Activated naive CD8-positive, alpha-beta T cell treated with anti-CD3 and anti-CD28 coated beads, Interleukin-2, amount 50 U/mL, for 24 hours (primary cell): ENCODE measurements around the gene SLC4A9.

Source experiments
- ATAC-seq: fragments of 150-1000 bp; cut with Tn5 transposase; one replicate; pipeline ENCODE4 v1.10.0; 2021
- DNase-seq: peaks from one replicate; pipeline ENCODE4 v3.0.0; 2021
- H3K27ac Mint-ChIP-seq: one replicate; pipeline ENCODE4 v1.8.0; 2021; ENCODE audit warnings: mild to moderate bottlenecking, mixed read lengths
- H3K27me3 Mint-ChIP-seq: one replicate; pipeline ENCODE4 v1.8.0; 2021; ENCODE audit warnings: mixed read lengths
- H3K36me3 Mint-ChIP-seq: one replicate; pipeline ENCODE4 v1.8.0; 2021; ENCODE audit warnings: low read depth, mixed read lengths
- H3K4me1 Mint-ChIP-seq: one replicate; pipeline ENCODE4 v1.8.0; 2021; ENCODE audit warnings: mixed read lengths
- H3K4me3 Mint-ChIP-seq: one replicate; pipeline ENCODE4 v1.8.0; 2021; ENCODE audit warnings: mild to moderate bottlenecking, moderate library complexity, mixed read lengths
- H3K9me3 Mint-ChIP-seq: one replicate; pipeline ENCODE4 v1.8.0; 2021; ENCODE audit warnings: mixed read lengths

The SLC4A9 gene

DNA sequence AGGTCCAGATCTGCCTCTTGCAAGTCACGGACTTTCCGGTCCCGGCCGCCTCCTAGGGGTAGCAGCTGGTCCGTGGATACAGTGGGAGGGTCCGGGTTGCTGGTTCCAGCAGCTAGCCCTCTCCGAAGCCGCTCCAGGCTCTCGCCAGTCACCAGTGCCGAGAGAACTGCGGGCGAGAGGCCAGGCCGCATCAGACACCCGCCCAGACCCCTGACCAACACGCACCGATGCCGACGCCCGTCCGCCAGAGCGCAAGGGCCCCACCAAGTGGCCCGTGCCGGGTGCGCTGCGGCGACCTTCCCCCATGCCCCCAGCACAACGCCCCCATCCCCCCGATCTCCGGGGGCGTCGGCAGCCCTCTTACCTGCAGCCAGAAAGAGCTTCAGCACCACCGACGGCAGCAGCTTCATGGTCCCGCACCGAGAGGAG is 14.1 kb upstream of the SLC4A9 start:
- no peak overlapping the region for H3K27ac Mint-ChIP-seq
- peaks cover 45% of the 10 kb centered on the region for H3K4me1 Mint-ChIP-seq
- H3K4me3 Mint-ChIP-seq, result peak overlapping the region; percentile 74
- H3K9me3 Mint-ChIP-seq, result no peaks in the 10 kb centered on the region
- DNase-seq, result peak; percentile 36
- H3K27me3 Mint-ChIP-seq, result peaks cover 6% of the 10 kb centered on the region
- H3K36me3 Mint-ChIP-seq, result peaks cover 3% of the 10 kb centered on the region
- ATAC-seq, result peak; percentile 2

DNA sequence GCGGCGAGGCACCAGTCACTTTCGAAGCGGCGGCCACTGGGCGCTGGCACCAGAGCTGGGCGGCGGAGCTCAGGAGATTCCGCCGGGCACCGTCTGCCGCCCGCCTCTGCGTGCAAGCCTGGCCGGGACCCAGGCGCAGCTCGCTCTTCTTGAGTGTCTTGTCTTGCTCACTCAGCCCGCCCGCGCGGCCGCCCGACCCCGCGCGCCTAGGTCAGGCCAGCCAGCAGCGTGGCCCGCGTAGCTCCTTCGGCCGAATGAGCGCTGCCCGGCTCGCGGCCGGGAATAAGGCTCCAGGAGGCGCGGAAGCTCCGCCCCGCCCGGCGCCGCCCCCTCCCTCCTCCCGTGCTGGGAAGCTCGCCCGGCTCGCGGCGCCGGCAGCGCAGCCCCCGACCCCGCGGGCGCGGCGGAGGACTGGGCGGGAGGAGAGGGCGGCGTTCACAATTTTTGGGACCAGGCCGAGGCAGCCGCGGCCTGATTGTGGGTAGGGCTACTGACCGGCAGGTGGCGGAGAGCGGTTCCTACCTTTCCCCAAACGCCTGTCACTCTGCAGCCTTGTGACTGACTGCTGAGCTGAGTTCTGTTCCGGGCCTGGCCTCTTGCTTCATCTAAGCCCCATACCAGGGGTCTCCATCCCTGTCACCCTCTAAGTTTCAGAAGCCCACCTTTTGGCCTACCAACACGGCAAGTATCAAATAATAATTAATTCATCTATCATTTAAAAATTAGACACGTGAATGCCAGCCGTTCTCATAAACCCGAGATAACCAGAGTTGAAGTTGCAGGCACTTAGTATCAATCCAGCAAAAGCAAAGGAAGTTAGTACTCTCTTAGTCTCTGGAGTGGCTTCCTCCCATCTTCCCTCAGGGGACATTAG is 13.4 kb upstream of the SLC4A9 start, which contains the start of gene HBEGF:
HBEGF (minus strand) TSS at position 256 of the 874 bp plus-strand sequence. CDS start 275 bp downstream, outside the sequence.
- peak; percentile 55 for ATAC-seq
- H3K27me3 Mint-ChIP-seq, result peaks cover 6% of the 10 kb centered on the region
- H3K36me3 Mint-ChIP-seq, result peaks cover 3% of the 10 kb centered on the region
- no peak within 1 kb of the TSS for H3K27ac Mint-ChIP-seq
- DNase-seq, result peak; percentile 55
- peak within 1 kb of the TSS; percentile 74 for H3K4me3 Mint-ChIP-seq
- H3K9me3 Mint-ChIP-seq, result no peaks in the 10 kb centered on the region
- peaks cover 43% of the 10 kb centered on the region for H3K4me1 Mint-ChIP-seq

DNA sequence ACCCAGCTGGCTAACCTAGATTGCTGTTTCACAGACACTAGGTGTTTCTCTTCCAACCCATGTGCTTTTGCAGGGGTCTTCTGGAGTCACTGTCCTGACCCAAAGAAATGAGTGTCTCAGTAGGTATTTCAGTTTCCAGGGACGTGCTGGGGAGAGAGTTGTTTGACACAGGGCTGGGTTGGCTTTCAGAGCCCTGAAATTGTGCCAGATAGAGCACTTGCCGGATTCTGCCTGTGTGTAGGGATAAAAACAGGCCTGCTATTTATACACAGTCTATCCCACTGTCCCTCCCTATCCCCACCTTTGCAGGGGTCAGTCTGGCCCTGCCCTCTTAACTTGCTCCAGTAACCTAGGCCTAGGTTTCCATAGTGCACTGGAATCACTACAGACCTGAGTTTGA is 12.6 kb upstream of the SLC4A9 start:
- Mint-ChIP-seq H3K36me3 (no peaks in the 10 kb centered on the region), H3K27ac (no peak overlapping the region), H3K4me3 (peak overlapping the region; percentile 70), H3K9me3 (no peaks in the 10 kb centered on the region), H3K27me3 (peaks cover 6% of the 10 kb centered on the region), H3K4me1 (peaks cover 38% of the 10 kb centered on the region)
- ATAC-seq, result no peak
- no peak for DNase-seq

DNA sequence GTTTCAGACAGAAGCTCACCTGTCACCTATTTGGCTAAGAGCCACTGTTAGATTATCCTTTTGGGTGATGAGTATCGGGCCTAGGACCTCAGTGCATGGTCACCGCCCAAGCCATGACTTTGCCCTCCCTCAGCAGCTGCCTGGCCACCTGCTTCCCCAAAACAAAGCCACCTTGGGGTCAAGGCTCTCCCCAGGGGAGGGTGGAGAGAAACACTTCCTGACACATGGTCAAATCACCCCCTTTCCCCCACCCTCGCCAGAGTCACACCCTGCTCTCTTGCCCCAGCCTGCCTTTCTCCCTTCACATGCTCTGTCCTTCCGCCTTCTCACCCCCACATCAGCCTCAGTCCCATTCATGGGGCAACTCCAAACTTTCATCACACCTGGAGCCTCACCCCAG is 11.9 kb upstream of the SLC4A9 start:
- ATAC-seq (no peak), DNase-seq (no peak)
- Mint-ChIP-seq H3K4me3 (no peak overlapping the region), H3K36me3 (no peaks in the 10 kb centered on the region), H3K4me1 (peaks cover 30% of the 10 kb centered on the region), H3K27me3 (peaks cover 6% of the 10 kb centered on the region), H3K27ac (no peak overlapping the region), H3K9me3 (no peaks in the 10 kb centered on the region)

DNA sequence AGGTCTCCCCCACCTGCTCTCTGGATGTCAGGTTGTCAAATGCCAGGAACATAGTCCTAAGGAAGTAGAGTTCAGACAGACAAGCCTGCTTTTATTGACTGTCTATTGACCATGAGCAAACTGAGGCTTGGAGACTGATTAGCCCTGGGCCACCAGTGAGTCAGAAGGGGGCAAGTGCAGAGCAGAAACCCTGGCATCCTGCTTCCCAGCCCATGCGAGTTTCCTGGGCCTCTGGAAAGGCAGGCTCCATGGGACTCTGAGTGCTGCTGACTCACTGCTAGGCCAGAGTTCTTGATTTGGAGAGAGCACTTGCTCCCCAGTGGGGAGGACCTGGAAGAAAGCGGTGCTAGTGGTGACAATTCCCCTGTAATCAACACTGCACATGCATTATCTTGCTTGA is 10.8 kb upstream of the SLC4A9 start:
- DNase-seq (no peak), ATAC-seq (no peak)
- H3K27ac Mint-ChIP-seq, result no peak overlapping the region
- peaks cover 20% of the 10 kb centered on the region for H3K4me1 Mint-ChIP-seq
- peaks cover 6% of the 10 kb centered on the region for H3K27me3 Mint-ChIP-seq
- H3K9me3 Mint-ChIP-seq, result no peaks in the 10 kb centered on the region
- H3K36me3 Mint-ChIP-seq, result no peaks in the 10 kb centered on the region
- H3K4me3 Mint-ChIP-seq, result no peak overlapping the region

DNA sequence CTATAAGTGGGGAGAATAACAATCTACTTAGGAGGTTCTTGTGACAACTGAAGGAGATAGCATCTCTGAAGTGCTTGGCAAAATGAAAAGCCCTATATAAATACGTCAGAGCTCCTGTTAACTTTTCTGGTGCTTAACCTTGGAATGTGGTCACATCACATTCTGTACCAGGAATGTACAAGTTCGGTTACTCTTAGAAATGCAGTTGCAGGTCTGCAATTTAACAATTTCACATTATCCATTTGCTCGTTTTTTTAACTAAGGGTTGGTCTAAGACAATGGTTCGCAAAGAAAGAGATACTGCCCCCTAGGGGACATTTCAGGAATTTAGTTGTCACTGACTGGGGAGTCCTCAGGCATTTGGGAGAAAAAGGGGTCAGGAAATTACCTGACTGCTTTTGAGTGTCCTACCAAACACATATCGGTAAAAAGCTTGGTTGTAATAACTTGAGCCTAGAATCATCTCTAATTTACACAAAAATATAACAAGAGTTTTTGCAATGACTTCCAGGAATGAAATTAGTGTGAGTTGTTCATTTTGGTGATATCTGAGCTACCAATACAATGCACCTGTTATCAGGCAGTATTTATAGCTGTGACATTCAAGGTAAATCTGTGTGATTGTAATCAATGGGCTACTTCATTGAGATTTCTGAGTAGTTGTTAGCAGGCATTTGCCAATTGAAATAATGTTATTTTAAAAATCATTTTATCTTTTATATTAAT is 8.2 kb upstream of the SLC4A9 start:
- peak; percentile 78 for ATAC-seq
- Mint-ChIP-seq H3K27me3 (no peaks in the 10 kb centered on the region), H3K9me3 (no peaks in the 10 kb centered on the region), H3K36me3 (no peaks in the 10 kb centered on the region), H3K27ac (no peak overlapping the region), H3K4me3 (no peak overlapping the region), H3K4me1 (peaks cover 12% of the 10 kb centered on the region)
- peak; percentile 65 for DNase-seq

DNA sequence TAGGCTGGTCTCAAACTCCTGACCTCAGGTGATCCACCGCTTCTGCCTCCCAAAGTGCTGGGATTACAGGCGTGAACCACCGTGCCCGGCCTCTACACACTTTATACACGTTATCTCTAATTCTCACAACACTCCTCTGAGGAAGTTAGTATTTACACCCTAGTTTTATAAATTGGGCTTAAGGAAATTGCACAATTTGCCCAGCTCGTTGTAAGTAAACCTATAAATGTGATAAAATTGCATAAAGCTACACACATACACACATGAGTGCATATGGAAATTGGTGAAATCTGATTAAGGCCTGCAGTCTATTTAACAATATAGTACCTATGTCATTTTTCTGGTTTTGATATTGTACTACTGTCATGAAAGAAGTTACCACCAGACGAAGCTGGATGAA is 4.4 kb upstream of the SLC4A9 start:
- Mint-ChIP-seq H3K4me3 (no peak overlapping the region), H3K4me1 (peaks cover 18% of the 10 kb centered on the region), H3K36me3 (no peaks in the 10 kb centered on the region), H3K9me3 (no peaks in the 10 kb centered on the region), H3K27me3 (peaks cover 6% of the 10 kb centered on the region), H3K27ac (no peak overlapping the region)
- no peak for ATAC-seq
- DNase-seq, result no peak

DNA sequence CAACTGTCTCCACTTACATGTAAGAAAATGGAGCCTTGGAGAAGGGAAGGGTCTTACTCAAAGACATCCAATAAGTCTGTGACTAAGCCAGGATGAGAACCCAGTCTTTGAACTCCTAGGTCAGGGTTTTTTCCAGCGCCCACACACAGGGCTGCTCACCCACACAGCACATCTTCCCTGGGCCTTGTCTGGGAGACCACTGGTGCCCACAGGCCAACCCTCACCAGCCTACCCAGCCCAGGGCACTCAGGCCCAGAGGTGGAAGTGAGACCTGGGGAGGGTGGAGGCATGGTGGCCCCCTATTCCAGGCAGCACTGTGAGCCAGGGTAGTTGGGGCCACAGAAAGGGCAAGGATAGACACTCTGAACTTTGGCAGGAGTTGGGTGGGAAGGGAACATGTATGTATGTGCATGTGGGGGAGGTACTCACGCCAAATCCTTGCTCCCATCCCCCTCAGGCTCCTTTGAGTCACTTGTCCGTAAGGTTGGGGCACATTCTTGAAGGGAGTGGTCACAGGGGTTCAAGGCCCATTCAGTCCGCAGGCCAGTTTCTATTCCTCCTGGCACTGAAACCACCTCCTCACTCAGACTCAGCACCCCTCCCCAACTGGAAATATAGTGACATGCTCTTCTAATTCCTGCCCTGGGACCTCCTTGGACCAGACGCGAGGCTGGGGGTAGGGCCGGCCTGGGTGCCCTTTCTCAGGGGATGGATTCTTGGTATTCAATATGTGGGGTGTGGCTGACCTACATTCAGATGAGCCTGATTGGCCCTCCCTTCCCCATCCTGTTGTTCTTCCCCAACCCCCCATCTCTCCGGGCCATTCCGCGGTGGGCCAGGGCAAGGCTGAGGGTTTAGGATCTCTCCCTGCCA is 2.9 kb upstream of the SLC4A9 start:
- Mint-ChIP-seq H3K36me3 (no peaks in the 10 kb centered on the region), H3K4me3 (peak overlapping the region; percentile 58), H3K4me1 (peaks cover 15% of the 10 kb centered on the region), H3K27ac (no peak overlapping the region), H3K9me3 (no peaks in the 10 kb centered on the region), H3K27me3 (peaks cover 6% of the 10 kb centered on the region)
- DNase-seq, result no peak
- ATAC-seq, result peak; percentile 16

DNA sequence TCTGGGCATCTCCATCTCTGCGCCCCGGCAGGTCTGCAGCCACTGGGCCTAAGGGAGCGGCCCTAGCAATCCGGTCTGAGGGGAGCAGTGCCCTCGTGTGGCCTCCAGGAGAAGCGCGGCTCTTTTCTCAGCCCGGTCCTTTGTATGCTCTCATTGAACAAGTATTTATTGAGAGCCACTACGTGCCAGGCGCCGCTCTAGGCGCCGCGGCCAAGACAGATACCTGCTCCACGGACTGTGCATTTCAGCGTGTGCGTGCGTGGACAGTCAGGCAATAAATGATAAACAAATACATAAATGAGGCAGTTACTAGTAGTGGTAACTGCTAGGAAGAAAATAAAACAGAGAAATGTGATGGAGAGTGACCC is 2.3 kb upstream of the SLC4A9 start:
- Mint-ChIP-seq H3K27me3 (peaks cover 6% of the 10 kb centered on the region), H3K27ac (no peak overlapping the region), H3K9me3 (no peaks in the 10 kb centered on the region), H3K4me1 (peaks cover 15% of the 10 kb centered on the region), H3K36me3 (no peaks in the 10 kb centered on the region), H3K4me3 (peak overlapping the region; percentile 58)
- peak; percentile 78 for DNase-seq
- peak; percentile 94 for ATAC-seq

DNA sequence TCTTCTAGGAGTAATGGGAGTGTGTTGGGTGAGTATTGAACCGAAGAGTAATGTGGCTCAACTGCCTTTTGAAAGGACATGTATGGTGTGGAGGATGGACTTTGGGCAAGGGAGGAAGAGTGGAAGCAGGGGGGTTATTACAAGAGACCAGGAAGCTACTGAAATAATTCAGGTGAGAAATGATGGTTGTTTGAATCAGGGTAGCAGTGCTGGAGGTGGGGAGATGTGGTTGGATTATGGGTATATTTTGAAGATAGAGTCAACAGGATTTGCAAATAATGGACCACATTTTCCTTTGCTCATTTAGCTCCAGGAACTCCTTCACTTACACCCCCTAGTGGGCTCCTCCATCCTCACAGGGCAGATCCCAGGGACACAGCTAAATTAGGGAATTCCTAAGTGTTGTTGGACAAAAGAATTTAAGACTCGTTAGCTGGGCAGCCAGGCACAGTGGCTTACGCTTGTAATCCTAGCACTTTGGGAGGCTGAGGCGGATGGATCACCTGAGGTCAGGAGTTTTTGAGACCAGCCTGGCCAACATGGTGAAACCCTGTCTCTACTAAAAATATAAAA is 1.2 kb upstream of the SLC4A9 start:
- no peaks in the 10 kb centered on the region for H3K9me3 Mint-ChIP-seq
- DNase-seq (no peak), ATAC-seq (no peak)
- no peaks in the 10 kb centered on the region for H3K36me3 Mint-ChIP-seq
- no peak overlapping the region for H3K27ac Mint-ChIP-seq
- H3K27me3 Mint-ChIP-seq, result peaks cover 9% of the 10 kb centered on the region
- no peak overlapping the region for H3K4me3 Mint-ChIP-seq
- H3K4me1 Mint-ChIP-seq, result peaks cover 18% of the 10 kb centered on the region

DNA sequence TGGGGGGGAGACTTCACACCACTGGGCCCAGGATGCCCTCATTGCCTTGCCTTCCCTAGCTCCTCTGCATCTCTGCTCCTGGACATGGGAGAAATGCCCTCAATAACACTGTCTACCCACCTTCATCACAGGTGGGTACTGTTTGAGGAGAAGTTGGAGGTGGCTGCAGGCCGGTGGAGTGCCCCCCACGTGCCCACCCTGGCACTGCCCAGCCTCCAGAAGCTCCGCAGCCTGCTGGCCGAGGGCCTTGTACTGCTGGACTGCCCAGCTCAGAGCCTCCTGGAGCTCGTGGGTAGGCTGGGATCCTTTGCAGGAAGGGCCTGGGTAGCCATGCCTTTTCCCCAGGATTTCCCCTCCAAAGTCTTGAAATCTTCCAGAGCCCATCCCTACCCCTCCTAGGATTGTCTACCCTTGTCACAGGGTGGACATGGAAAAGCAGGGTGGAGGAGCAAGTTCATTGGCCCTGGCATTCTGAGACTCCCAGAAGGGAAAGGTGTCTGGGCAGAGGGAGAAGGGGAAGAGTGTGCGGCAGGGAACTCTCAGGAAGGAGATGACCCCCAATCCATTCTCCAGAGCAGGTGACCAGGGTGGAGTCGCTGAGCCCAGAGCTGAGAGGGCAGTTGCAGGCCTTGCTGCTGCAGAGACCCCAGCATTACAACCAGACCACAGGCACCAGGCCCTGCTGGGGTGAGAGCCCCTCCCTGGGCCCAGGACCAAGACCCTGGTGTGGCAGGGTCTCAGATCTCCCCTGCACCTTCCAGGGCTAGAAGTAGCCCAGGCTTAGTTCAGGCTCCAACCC is 886 bp downstream of the SLC4A9 start:
- Mint-ChIP-seq H3K4me3 (no peak overlapping the region), H3K27me3 (peaks cover 9% of the 10 kb centered on the region)

DNA sequence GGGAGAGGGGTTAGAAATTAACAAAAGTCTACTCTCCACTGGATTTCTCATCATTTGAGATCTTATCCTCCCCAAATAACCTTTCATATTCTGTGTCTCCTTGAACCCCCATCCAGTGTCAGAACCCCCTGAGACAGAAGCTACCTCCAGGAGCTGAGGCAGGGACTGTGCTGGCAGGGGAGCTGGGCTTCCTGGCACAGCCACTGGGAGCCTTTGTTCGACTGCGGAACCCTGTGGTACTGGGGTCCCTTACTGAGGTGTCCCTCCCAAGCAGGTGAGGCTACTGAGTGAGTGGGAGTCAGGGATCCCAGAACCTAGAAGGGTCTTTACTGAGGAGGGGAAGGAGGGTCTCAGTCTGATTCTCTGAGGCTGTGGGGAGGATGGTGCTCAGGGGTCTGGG is 1.9 kb downstream of the SLC4A9 start:
- ATAC-seq (no peak), DNase-seq (no peak)
- no peaks in the 10 kb centered on the region for H3K9me3 Mint-ChIP-seq
- no peaks in the 10 kb centered on the region for H3K36me3 Mint-ChIP-seq
- peaks cover 9% of the 10 kb centered on the region for H3K27me3 Mint-ChIP-seq
- H3K4me3 Mint-ChIP-seq, result no peak overlapping the region
- peaks cover 12% of the 10 kb centered on the region for H3K4me1 Mint-ChIP-seq
- H3K27ac Mint-ChIP-seq, result no peak overlapping the region

More for the DNA sequence above, 886 bp downstream of the SLC4A9 start:
- Mint-ChIP-seq H3K36me3 (no peaks in the 10 kb centered on the region), H3K9me3 (no peaks in the 10 kb centered on the region), H3K4me1 (peaks cover 18% of the 10 kb centered on the region), H3K27ac (no peak overlapping the region)
- no peak for ATAC-seq
- no peak for DNase-seq

DNA sequence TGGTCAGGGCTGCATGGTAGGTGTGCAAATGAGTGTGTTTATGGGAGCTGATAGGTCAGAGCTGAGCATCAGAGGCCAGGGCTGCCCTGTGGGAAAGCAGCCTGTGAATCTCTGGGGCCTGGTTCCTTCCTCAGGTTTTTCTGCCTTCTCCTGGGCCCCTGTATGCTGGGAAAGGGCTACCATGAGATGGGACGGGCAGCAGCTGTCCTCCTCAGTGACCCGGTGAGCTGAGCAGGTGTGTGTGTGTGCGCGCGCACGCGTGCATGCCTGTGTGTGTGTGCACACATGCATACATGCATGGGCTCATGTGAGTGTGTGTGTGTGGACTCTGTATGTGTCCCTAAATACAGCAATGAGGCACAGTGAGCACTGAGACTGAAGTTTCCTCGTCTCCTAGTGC is 2.3 kb downstream of the SLC4A9 start:
- Mint-ChIP-seq H3K27me3 (peaks cover 9% of the 10 kb centered on the region), H3K4me1 (peaks cover 9% of the 10 kb centered on the region), H3K27ac (no peak overlapping the region), H3K36me3 (no peaks in the 10 kb centered on the region), H3K9me3 (no peaks in the 10 kb centered on the region), H3K4me3 (no peak overlapping the region)
- no peak for DNase-seq
- no peak for ATAC-seq
